ENCODE data around the gene KDSR.

Gene KDSR

DNA sequence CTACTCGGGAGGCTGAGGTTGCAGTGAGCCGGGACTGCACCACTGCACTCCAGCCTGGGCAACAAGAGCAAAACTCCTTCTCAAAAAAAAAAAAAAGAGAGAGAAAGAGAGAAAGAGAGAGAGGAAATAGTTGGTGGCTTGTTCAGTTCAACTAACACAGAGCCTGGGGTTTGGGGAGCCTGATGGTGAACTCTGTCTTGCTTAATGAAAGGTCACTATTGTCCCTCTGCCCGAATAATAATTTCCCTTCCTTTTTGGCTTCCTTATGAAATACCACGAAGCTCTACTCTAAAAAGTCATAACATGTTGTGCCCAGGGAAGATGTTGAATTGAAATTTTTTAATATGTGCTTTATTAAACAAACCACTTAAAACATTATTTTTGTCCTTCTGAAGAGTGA lies 64.8 kb downstream of the KDSR start:
- no peak for DNase-seq

- no peak for DNase-seq
Observed at GRCh38 chr18:63301434-63301833, 65.6 kb downstream of the KDSR start.

GRCh38 chr18:63299837-63300745 lies 66.9 kb downstream of the KDSR start:
- no peak for DNase-seq

GRCh38 chr18:63298400-63299365 lies 68.3 kb downstream of the KDSR start:
- no peak for DNase-seq

- DNase-seq = no peak
Observed at GRCh38 chr18:63297687-63298399, 69.2 kb downstream of the KDSR start.

- DNase-seq = no peak
Observed at GRCh38 chr18:63293935-63294334, 73.1 kb downstream of the KDSR start.

- DNase-seq = no peak
Observed at GRCh38 chr18:63292831-63293683, 73.9 kb downstream of the KDSR start.

- DNase-seq = no peak
Observed at GRCh38 chr18:63291278-63291677, 75.7 kb downstream of the KDSR start.

DNA sequence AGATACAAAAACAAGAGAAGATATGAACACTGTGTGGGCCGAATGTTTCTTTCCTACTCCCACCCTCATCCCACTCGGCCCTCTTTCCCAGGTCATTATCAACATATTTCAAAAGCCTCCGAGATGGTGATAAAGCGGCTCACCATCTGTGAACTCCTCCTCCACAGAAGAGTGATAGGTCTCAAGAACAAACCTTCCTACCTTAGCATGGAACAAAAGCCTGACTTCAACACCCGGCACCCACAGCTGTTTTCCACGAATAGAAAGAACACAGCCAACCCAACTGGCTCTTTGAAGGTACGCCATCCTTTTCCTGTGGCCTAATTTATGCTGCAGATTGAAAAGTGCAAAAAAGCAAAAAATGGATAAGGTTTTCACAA lies 76.2 kb downstream of the KDSR start:
- DNase-seq = no peak

GRCh38 chr18:63290166-63290820 lies 76.7 kb downstream of the KDSR start:
- no peak for DNase-seq

GRCh38 chr18:63288311-63288710 lies 78.7 kb downstream of the KDSR start:
- DNase-seq = no peak

- DNase-seq = no peak
Observed at GRCh38 chr18:63287691-63288220, 79.2 kb downstream of the KDSR start.

DNA sequence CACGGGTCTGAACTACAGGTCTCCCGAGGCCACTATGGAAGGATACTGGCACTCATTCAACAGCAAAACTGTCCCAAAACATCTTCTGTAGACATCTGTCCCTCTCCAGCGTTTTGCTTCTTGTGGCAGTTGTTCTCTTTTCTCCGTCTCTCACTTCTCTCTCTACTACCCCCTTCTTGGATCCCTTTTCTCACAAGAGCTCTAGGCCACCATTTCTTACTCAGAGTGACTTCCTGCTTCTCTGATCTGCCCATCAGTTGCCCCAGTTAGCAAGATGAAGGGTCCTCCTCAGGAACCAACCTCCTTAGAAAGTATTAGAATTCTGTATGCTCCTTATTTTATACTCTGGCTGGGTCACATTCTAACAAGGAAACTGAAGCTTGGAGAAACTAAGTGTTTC lies 80.1 kb downstream of the KDSR start:
- DNase-seq = no peak

GRCh38 chr18:63284827-63285733 lies 81.9 kb downstream of the KDSR start:
- no peak for DNase-seq

DNA sequence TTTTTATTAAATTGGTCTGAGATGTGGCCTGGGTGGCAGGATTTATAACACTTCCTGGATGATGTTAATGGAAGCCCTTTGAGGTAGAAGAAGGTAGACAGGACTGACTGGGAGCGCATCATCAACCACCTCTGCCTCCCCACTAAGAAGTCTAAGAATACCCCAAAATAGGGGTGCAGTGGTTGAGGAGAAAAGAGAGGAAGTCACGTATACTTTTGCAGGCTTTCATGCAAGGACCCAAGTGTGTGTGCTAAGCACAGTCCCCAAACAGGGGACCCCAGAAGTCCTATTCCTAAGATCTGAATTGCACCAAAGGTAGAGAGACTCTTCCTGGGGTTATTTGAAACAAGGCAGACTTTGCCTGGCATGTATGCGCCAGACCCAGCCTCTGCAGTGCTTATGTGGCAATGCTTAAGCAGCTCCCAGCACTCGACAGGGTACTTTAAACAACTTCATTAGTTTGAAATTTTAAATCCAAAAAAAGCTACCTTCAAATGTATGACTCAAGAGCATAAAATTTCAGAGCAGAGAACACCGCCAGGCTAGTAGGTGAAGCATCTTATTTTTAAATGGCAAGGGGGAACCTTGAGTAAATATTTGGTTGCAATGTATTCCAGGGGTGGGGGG lies 82.7 kb downstream of the KDSR start:
- no peak for DNase-seq

- DNase-seq = no peak
Observed at GRCh38 chr18:63283305-63284094, 83.5 kb downstream of the KDSR start.

DNA sequence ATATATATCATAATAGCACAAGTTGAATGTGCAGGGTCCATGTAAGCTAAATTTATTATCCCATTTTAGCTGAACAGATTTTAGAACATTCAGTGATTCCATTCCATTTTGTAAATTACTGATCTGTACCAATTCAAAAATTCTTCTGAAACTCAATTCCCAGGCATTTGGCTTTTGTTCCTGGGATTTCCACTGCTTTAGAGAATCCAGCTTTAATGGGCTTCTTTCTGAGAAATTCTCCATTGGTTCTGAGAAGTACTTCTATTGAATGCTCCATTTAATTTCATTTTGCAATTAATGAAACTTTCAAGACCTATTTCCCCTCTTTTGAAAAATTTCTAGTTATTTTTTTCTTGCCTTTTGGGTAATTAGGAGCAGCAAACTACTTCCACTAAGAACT lies 84.2 kb downstream of the KDSR start:
- no peak for DNase-seq

Measured in EL (cell line).